Body of pancreas (tissue), 4 donors: ENCODE measurements around the gene RNF222.
"Not testable (repeated sequence)": the region's sequence is repeated elsewhere in the genome, so short reads cannot be mapped to it uniquely, and the experiment has no call there.

Source experiments
- POLR2A ChIP-seq, 3 donors: fragments of 450-650 bp; IDR thresholded peaks; one replicate each; pipeline ENCODE4 v1.6.1; 2016; ENCODE audit warnings: antibody characterized with exemption in 3 of 3, mild to moderate bottlenecking in 2 of 3
- TF ChIP-seq, protein P1 (sequence below), 7 experiments: fragments of 450-650 bp in 4 of 7; fragments of 200-600 bp in 3 of 7; sonication (generic) in 3 of 7; IDR thresholded peaks; one replicate each; pipeline ENCODE4 v1.5.1; 2016 to 2019; ENCODE audit warnings: antibody characterized with exemption in 7 of 7

DNA sequence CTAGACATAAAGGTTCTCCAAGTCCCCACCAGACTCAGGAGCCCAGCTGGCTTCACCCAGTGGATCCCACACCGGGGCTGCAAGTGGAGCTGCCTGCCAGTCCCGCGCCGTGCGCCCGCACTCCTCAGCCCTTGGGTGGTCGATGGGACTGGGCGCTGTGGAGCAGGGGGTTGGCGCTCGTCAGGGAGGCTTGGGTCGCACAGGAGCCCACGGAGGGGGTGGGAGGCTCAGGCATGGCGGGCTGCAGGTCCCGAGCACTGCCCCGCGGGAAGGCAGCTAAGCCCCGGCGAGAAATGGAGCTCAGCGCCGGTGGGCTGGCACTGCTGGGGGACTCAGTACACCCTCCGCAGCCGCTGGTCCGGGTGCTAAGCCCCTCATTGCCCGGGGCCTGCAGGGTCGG, 50.6 kb downstream of the RNF222 start:
- TF ChIP-seq, protein P1, sequence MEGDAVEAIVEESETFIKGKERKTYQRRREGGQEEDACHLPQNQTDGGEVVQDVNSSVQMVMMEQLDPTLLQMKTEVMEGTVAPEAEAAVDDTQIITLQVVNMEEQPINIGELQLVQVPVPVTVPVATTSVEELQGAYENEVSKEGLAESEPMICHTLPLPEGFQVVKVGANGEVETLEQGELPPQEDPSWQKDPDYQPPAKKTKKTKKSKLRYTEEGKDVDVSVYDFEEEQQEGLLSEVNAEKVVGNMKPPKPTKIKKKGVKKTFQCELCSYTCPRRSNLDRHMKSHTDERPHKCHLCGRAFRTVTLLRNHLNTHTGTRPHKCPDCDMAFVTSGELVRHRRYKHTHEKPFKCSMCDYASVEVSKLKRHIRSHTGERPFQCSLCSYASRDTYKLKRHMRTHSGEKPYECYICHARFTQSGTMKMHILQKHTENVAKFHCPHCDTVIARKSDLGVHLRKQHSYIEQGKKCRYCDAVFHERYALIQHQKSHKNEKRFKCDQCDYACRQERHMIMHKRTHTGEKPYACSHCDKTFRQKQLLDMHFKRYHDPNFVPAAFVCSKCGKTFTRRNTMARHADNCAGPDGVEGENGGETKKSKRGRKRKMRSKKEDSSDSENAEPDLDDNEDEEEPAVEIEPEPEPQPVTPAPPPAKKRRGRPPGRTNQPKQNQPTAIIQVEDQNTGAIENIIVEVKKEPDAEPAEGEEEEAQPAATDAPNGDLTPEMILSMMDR (IDR thresholded peaks at IDR 0.05): not testable (repeated sequence)
- TF ChIP-seq POLR2A (IDR thresholded peaks at IDR 0.05): not testable (repeated sequence)
